Skin of body (tissue), 2 donors: ENCODE data around the gene TGFBR3L. TPM values are rescaled to one million over a fixed set of nuclear protein-coding genes. Genes with fewer than 3 reads are reported as not detected.

Source experiments
- DNase-seq: peaks from one replicate; lab custom pipeline; 2025; lab: John Stamatoyannopoulos, UW
- total RNA-seq: library from RNA; depleted of rRNA; stranded (reverse); fragments of >200 nt; gene quantifications from one replicate; pipeline ENCODE4 v1.2.3, GENCODE V29; 2014

Gene TGFBR3L
- total RNA-seq, result 0.59 TPM

DNA sequence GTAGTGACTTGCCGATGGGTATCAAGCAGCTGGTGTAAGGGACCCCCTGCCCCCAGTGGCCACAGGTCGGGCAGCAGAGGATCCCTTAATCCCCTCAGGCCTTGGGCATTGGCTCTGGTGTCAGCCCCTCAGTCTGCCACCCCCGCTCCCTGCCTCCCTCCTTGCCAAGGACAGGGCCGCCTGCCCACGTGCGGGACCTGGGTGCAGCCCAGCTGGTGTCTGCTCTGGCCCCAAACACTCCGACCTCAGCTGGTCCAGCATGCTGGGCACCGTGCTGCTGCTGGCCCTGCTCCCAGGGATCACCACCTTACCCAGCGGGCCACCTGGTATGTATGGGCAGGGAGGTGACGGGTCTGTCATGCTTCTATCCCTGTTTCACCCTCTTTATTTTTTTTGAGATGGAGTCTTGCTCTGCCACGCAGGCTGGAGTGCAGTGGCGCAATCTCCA lies at the start of gene TGFBR3L:
TSS of gene TGFBR3L (plus strand) at position 233 of the 448 bp plus-strand sequence.
- DNase-seq, result no peak

DNA sequence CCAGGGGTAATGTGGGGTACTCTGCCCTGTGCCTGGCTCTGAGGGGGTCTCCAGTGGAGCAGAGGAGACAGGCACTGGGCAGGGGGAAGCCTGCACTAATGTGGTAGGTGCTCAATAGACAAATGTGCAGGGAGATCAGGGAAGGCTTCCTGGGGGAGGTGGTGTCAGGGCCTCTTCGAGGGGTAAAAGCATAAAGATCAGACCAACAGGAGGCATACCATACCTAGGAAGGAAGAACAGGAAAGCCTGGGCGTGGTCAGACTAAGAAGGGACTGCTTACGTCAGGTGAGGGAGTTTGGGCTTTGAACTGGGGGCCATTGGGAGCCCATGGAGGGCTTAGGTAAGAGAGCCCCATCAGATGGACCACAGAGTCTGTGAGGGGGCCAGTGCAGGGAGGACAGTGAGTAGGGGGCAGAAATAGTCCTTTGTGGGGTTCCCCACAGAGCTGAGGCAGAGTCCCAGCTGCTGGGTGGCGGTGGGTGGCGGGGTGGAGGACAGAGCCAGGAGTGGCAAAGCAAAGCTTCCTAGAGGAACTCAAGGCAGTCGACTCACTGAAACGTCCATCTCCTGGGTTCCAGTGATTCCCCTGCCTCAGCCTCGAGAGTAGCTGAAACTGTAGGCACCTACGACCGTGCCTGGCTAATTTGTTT lies 49.2 kb upstream of the TGFBR3L start:
- DNase-seq, result no peak

DNA sequence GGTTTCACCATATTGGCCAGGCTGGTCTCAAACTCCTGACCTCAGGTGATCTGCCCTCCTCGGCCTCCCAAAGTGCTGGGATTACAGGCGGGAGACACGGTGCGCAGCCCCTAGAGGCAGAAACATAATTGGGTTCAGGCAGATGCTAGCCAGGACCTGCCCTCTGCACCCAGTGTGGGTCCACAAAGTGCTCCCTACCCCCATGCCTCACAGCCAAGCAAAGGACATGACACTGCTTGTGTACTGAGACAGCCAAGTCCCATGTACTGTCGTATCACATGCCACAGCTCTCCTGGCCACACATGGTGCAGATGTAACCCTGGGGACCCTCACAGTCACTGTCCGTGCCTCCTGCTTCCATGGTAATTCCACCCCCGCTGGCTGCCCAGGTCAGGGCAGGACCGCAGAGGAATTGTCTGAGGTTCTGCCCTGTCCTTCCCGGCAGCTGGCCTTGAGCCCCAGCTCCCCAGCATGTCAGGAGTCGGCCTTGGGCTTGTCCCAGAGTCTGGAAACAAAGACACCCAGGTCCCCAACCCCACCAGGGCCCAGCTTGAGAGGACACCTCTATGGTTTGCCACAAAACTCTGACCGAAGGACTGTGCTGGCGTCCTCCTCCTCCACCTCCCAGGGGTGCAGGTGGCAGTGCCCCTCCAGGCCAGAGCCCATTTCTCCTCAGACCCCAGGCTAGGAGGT lies 48.1 kb upstream of the TGFBR3L start:
- no peak for DNase-seq

DNA sequence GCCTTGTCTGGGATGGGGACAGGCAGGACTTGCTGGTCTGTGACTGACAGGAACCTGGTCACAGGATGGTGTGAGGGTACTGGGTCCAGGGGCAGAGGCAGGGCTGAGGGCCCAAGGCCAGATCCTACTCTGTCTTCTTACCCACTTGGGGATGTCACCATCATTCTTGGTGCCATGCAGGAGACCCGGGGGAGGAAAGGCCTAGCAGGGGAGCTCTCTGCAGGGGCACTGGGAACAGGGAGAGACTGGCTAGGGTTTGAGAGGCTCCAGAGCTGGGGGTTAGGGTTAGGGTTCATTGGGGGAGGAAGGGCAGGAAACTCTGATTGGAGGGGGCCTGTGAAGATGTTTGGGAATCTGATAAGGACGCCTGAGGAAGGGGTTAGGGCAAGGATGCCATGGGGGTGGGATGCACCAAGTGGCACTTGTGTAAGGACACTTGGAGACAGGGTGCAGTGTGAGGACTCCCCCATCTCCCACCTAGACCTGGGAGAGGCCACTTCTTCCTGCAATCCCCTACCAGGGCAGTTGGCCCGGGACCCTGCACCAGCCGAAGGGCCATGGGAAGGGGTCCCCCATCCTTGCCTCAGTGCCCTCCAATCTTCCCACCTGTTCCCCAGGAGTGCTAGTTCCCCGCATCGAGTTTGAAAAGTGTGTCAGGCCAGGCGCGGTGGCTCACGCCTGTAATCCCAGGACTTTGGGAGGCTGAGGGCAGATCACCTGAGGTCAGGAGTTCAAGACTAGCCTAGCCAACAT lies 47.4 kb upstream of the TGFBR3L start:
- no peak for DNase-seq

DNA sequence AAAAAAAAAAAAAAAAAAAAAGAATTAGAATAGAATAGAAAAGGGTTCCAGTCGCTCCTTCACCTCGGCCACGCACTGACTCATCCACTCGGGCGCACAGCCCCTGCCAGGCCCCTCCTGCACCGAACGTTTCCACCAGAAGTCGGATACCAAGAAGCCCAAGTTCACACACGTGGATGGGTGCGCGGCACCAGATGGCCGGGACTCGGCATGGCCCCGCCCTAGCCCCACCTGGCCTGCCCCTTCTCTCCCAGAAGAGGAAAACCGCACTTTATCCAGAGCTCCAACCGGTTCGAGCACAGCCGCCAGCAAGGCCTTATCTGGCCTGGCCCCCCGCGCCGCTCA lies 46.3 kb upstream of the TGFBR3L start:
- no peak for DNase-seq

DNA sequence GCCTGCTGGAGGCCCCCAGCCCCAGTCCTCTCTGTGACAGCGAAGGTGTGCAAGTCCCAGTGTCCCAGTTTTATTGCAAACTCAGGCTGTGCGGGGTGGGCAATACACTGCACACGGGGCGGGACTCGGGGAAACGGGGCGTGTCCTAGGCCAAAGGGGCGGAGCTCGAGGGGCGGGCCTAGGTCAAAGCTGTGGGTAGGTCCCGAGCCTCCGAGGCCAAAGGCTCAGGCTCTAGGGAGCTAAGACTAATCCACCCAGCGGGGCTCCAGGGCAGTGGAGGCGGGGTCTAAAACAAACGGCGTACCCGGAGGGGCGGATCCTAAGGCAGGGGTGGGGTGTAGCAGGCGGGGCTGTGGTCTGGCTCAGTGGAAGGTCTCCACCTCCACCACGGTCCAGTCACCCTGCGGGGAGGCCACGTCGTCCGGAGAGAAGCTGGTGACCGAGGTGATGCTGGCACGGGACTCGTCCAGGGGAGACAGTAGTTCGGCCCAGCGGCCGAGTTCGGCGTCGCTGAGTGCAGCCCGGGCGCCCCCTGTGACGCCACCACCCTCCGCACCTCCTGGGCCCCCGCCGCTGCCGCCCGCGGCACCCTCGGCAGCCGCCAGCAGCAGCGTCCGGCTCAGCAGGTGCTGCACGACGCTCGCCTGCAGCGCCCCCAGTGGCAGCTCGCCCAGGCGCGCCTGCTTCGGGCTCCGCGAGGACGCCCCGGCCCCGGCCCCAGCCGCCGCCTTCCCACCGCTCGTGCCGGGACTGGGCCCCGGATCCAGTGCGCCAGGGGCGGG lies 45.8 kb upstream of the TGFBR3L start:
- no peak for DNase-seq

DNA sequence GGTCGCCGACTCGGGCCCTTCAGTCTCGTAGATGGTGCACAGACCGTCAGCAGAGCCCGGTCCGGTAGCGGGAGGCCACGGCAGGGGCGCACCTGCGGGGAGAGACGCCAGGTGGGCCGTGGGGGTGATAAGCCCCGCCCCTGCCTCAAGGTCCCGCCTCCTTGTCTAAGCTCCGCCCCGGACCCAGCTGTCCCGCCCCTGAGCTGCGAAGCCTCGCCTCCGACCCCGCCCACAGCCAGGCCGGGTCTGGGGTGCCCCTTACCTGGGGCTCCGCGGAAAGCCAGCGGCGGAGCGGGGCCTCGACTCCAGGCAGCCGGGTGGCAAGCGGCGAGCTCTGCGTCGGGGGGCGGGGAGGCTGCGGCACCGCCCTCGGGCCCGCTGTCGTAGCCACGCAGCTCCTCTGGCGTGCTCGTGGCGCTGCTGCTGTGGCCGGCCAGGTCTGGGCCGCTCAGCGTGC lies 45.1 kb upstream of the TGFBR3L start:
- DNase-seq, result no peak

DNA sequence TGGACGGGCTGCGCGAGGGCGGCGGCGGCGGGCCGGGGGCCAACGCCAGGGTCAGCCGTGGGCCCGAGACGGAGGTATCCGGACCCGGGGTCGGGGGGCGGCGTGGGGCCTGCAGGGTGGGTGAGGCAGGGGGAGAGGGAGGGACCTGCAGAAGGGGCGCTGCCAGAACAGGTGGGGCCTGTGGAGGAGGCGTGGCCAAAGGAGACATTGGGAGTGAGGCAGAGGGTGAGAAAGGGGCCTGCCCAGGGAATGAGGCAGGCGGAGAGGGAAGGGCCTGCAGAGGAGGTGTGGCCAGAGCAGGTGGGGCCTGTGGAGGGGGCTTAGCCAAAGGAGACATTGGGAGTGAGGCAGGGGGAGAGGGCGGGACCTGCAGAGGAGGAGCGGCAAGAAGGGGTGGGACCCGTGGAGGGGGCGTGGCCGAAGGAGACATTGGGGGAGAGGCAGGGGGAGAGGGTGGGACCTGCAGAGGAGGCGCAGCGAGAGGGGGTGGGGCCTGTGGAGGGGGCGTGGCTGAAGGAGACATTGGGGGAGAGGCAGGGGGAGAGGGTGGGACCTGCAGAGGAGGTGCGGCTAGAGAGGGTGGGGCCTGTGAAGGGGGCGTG lies 44.6 kb upstream of the TGFBR3L start:
- DNase-seq, result no peak

DNA sequence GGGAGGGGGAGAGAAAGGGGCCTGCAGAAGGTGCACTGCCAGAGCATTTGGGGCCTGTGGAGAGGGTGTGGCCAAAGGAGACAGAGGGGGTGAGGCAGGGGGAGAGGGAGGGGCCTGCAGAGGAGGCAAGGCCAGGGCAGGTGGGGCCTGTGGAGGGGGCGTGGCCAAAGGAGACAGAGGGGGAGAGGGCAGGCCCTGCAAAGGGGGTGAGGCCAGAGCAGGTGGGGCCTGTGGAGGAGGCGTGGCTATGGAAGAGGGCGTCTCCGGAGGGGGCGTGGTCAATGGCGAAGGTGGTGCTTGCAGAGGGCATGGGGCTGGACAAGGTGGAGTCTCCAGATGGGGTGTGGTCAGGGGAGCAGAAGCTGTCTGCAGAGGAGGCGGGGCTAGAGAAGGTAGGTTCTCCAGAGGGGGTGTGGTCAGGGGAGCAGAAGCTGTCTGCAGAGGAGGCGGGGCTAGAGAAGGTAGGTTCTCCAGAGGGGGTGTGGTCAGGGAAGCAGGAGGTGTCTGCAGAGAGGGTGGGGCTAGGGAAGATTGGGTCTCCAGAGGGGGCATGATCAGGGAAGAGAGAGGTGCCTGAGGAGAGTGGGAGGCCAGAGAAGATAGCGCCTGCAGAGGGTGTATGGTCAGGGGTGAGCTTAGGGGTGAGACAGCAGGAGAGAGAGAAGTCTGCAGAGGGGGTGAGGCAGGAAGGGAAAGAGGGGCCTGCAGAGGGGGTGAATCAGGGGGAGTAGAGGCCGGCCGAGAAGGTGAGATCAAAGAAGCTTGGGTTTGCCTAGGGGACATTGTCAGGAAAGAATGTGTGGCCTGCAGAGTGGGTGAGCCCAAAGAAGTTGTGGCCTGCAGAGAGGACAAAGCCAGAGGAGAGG lies 43.8 kb upstream of the TGFBR3L start:
- no peak for DNase-seq

DNA sequence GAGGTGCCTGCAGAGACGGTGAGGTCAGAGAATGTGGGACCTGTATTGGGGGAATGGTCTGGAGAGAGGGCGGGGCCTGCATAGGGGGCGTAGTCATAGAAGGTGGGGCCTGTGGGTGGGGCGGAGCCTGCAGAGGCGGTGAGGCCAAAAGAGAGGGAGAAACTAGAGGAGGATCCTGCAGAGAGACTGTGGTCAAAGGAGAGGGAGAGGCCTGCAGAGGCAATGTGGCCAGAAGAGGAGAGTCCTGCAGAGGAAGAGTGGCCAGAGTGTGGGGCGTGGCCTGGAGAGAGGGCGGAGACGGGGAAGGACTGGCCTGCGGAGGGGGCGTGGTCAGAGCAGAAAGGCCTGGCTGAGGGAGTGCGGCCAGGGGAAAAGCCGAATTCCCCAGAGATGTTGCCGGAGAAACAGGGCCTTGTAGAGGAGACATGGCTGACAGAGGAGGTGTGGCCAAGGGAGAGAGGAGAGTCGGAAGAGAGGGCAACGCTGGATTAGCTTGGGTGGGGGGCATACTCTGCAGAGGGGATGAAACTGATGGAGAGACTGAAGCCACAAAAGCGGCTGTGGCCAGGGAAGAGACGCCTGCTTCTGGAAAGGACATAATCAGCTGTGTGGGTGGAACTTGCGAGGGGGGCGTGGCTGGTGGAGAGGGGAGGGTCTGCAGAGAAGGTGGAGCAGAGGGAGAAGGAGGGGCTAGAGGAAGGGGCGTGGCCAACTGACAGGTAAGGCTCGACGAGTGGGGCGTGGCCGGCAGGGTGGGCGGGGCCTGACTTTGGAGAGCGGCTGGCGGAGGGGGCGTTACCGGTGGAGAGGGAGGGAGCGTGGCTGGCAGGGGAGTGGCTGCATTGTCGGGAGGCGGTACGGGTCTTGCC lies 43.0 kb upstream of the TGFBR3L start:
- no peak for DNase-seq

DNA sequence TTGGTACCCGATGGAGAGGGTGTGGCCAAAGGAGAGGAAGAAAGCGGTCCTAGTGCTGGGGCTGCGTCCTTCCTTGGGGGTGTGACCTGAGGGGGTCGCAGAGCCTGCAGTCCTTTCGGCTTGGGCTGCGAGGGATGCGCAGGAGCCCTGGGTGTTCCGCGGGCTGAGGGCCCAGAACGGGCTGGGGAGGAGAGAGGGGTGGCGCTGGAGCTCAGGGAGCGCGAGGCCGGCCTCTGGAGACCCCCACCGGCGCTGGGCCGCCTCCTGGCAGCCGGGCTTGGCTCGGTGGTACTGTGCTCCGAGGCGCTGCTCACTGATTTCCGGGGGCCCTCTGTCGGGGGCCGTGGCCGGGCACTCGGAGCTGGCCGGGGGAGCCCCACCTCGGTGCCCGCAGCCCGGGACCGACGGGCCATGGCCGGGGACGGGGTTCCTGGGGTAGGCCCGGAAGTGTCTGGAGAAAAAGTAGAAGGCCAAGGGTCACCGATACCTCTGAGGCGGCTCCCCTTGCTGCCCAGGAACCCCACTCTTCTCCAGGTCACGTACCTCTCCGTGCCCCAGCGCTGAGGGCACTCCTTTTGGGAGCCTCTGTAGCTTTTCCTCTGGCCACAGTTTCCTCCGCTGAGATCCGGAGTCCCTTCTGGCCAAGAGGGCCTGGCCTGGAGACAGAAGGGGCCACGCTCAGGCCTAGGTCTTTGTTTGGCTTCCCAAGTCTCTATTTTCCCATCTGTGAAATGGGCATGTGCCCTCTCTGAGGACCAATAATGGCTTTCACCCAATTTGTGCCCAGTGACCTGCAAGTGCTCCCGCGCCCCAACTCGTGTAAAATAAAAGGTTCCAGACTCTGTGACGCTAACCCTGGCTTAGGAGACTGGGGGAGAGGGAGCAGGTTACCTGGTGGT lies 42.1 kb upstream of the TGFBR3L start:
- no peak for DNase-seq

DNA sequence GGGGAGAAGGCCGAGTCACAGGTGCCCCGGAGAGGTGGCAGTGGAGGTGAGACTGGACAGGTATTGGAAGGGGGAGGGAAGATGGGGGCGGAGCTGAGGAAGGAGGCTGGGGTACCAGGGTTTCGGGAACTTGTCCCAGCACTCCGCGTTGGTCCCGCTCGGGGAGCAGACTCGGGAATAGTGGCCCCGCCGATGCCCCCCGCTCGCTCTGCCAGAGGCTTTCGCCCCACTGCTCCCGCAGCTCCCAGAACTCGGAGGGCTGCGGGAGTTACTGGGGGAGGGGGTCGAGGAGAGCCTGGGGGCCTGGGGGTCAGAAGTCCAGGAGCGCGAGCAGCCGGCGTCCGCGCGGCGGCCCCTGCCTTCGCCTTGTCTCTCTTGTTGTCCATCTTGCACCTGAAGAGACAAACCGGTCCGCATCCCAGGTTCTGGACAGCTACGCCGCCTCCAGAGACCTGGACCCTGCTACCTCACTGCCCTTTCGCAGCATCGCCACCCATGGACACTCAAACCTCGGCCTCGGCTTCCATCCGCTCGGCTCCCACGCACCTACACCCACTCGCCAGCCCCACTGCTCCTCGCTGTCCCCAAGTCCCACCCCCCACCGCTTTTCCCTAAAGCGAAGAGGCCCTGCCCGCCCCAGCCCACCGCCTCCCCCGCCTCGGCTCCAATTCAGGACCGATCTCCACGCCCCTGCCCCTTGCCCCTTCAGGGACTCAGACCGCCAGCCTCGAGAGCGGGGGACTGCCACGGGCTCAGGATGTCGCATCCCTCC lies 41.1 kb upstream of the TGFBR3L start:
- no peak for DNase-seq

DNA sequence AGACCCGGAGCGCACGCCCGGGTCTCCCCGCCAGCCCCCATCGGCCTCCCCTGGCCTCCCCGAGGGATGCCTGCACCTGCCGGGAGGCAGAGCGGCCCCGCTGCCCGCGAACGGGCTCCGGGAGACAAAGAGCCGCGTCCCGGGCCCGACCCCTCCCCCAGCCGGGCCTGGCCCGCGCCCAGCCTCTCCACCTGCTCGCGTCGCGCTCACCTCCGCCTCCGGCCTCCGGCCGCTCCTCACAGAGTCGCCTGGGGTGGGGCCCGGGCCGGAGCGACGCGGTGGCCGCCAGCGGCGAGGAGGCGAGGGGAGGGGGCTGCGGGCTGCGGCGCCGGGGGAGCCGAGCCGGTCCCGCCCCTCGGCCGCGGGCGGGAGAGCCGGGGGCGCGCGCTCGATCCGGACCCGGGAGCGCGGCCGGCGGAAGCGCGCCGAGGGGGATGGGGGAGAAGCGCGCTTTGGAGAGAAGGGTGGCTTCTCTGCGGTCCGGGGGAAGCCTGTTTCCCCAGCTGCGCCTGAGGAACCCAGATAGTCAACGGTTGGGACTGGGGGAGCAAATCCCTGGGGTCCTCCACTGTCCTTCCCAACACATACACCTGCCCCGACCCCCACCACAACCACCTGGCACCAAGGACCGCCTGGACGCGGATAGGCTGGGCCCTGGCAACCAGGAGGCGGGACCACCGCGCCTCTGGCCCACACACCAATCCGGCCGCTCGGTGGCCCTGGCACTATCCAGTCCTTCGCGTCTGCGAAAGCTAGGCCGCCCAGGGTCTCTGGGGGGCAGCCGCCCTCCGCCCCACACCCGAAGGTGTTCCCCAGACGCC lies 40.3 kb upstream of the TGFBR3L start, which contains the start of gene PRR36:
TSS of gene PRR36 (minus strand) at position 315 of the 821 bp plus-strand sequence. CDS start 701 bp downstream, outside the sequence.
- DNase-seq, result no peak

DNA sequence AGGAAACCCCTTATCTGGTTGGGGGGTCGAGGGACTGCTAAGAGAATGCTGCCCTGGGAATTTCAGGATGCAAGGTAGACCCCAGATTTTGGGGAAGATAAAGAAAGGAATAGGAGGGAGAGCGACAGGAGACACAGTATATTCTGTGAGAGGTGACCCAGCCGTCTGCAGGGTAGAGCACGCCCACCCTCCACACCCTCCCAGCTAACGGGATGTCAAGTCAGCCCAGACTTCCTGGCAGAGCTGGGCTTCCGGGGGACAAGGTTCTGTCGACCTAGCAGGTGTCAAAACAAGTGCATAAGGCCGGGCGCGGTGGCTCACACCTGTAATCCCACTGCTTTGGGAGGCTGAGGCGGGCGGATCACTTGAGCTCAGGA lies 39.7 kb upstream of the TGFBR3L start:
- DNase-seq, result no peak

DNA sequence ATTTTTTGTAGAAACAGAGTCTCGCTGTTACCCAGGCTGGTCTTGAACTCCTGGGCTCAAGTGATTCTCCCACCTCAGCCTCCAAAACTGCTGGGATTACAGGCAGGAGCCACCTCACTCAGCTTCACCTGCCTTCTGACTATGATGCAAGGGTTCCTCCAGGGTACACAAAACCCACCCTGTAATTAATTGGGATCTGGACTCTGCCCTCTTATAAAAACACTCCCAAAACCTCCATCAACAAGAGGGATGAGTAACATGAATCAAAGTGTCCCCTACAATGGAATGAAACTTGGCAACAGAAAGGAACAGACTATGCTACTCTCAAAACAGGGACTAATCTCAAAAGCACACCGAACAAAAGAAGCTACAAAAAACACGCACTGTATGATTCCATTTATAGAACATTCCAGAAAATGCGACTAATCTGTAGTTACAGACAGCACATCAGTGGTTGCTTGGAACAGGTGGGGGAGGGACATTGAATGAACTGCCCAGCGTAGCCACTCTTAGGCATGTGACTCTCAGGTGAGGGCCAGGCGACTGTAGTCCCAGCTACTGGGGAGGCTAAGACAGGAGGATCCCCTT lies 37.3 kb upstream of the TGFBR3L start:
- no peak for DNase-seq
